CD4-positive, alpha-beta T cell treated with Interleukin-10 for 1 hour (primary cell): ENCODE measurements around the gene SLC25A30.

Experiments used
- DNase-seq: peaks from one replicate; pipeline ENCODE4 v3.0.0-alpha.2; 2020

SLC25A30 gene

GRCh38 chr13:45417790-45418534 lies at the start of gene SLC25A30:
Gene SLC25A30, minus strand, starts transcription at chr13:45418373. Its CDS starts 6,948 bp downstream, at chr13:45411425.
- DNase-seq, result peak; percentile 92

- DNase-seq, result no peak
Measured at GRCh38 chr13:45466359-45466758, 48.2 kb upstream of the SLC25A30 start.

- DNase-seq, result peak; percentile 97
Measured at GRCh38 chr13:45464687-45465453, 46.7 kb upstream of the SLC25A30 start, which contains the start of gene COG3. Gene COG3, plus strand, starts transcription at chr13:45464939. Its CDS starts 98 bp downstream, at chr13:45465037.

GRCh38 chr13:45464141-45464686 lies 46.0 kb upstream of the SLC25A30 start:
- DNase-seq, result no peak

- DNase-seq, result no peak
Measured at GRCh38 chr13:45456196-45456972, 38.2 kb upstream of the SLC25A30 start.

- DNase-seq, result no peak
Measured at GRCh38 chr13:45454204-45454603, 36.0 kb upstream of the SLC25A30 start.

- DNase-seq, result no peak
Measured at GRCh38 chr13:45451282-45451681, 33.1 kb upstream of the SLC25A30 start.

GRCh38 chr13:45448965-45449559 lies 30.9 kb upstream of the SLC25A30 start:
- no peak for DNase-seq

- no peak for DNase-seq
Measured at GRCh38 chr13:45447050-45447661, 29.0 kb upstream of the SLC25A30 start.

- DNase-seq, result no peak
Measured at GRCh38 chr13:45446181-45446580, 28.0 kb upstream of the SLC25A30 start.

GRCh38 chr13:45445053-45445452 lies 26.9 kb upstream of the SLC25A30 start:
- DNase-seq, result no peak

- DNase-seq, result peak; percentile 15
Measured at GRCh38 chr13:45441633-45442032, 23.5 kb upstream of the SLC25A30 start.

GRCh38 chr13:45439781-45440462 lies 21.7 kb upstream of the SLC25A30 start:
- DNase-seq, result no peak

- no peak for DNase-seq
Measured at GRCh38 chr13:45439008-45439407, 20.8 kb upstream of the SLC25A30 start.

- no peak for DNase-seq
Measured at GRCh38 chr13:45437947-45438346, 19.8 kb upstream of the SLC25A30 start.

GRCh38 chr13:45436953-45437352 lies 18.8 kb upstream of the SLC25A30 start:
- DNase-seq, result no peak

- no peak for DNase-seq
Measured at GRCh38 chr13:45436332-45436731, 18.2 kb upstream of the SLC25A30 start.

- DNase-seq, result no peak
Measured at GRCh38 chr13:45434556-45435371, 16.6 kb upstream of the SLC25A30 start.

- no peak for DNase-seq
Measured at GRCh38 chr13:45433381-45433790, 15.2 kb upstream of the SLC25A30 start.

GRCh38 chr13:45432737-45433380 lies 14.7 kb upstream of the SLC25A30 start:
- DNase-seq, result no peak
